Liver (tissue), 3 donors: Measurements from ENCODE around the gene OR10H4.

Experiments
- ATF3 ChIP-seq: IDR thresholded peaks from 2 replicates; pipeline ENCODE4 v1.6.1; 2016; ENCODE audit warnings: antibody characterized with exemption
- CTCF ChIP-seq: fragments of 150-350 bp; IDR thresholded peaks from 2 replicates; pipeline ENCODE4 v1.5.1; 2017; ENCODE audit warnings: improper control_type of control experiment, low read depth, low read length; ENCODE audit not compliant: missing input control
- GABPA ChIP-seq, 2 donors: IDR thresholded peaks in 1 of 2; conservative IDR thresholded peaks in 1 of 2; 2 replicates each; pipeline ENCODE4 v1.6.1; 2016; ENCODE audit warnings: antibody characterized with exemption in 2 of 2, mild to moderate bottlenecking in 1 of 2, moderate library complexity in 1 of 2
- HNF4A ChIP-seq, 2 donors: conservative IDR thresholded peaks; 2 replicates each; pipeline ENCODE4 v1.6.1; 2016; ENCODE audit warnings: antibody characterized with exemption in 2 of 2, mild to moderate bottlenecking in 2 of 2
- HNF4G ChIP-seq: IDR thresholded peaks from 2 replicates; pipeline ENCODE4 v1.6.1; 2016; ENCODE audit warnings: antibody characterized with exemption
- JUND ChIP-seq, 2 donors: IDR thresholded peaks; 2 replicates each; pipeline ENCODE4 v1.6.1; 2016; ENCODE audit warnings: antibody characterized with exemption in 2 of 2
- RAD21 ChIP-seq, 2 donors: IDR thresholded peaks; 2 replicates each; pipeline ENCODE4 v1.6.1; 2016; ENCODE audit warnings: antibody characterized with exemption in 2 of 2, mild to moderate bottlenecking in 2 of 2
- REST ChIP-seq: IDR thresholded peaks from 2 replicates; pipeline ENCODE4 v1.6.1; 2016; ENCODE audit warnings: antibody characterized with exemption, mild to moderate bottlenecking
- SP1 ChIP-seq: IDR thresholded peaks from 2 replicates; pipeline ENCODE4 v1.6.1; 2018; ENCODE audit warnings: antibody characterized with exemption, mild to moderate bottlenecking
- YY1 ChIP-seq: IDR thresholded peaks from 2 replicates; pipeline ENCODE4 v1.6.1; 2016; ENCODE audit warnings: antibody characterized with exemption, mild to moderate bottlenecking
- ZBTB33 ChIP-seq: IDR thresholded peaks from 2 replicates; pipeline ENCODE4 v1.6.1; 2016; ENCODE audit warnings: antibody characterized with exemption
- donor health status: healthy.
- donor health status: healthy.

- no peak for TF ChIP-seq REST
- TF ChIP-seq CTCF: no peak
- no peak for TF ChIP-seq HNF4G
- TF ChIP-seq RAD21 (IDR thresholded peaks at IDR 0.05): no peak
- TF ChIP-seq ZBTB33: no peak
- TF ChIP-seq JUND (IDR thresholded peaks at IDR 0.05): no peak
- TF ChIP-seq ATF3: no peak
- no peak for TF ChIP-seq SP1
- TF ChIP-seq GABPA (IDR thresholded peaks at IDR 0.05 in 1 of 2, conservative IDR thresholded peaks at IDR 0.05 in 1 of 2): no peak
- no peak for TF ChIP-seq HNF4A (conservative IDR thresholded peaks at IDR 0.05)
- no peak for TF ChIP-seq YY1
These were observed 20.5 kb upstream of the OR10H4 start for GRCh38 chr19:15928321-15928720.
